Left lung (tissue), 10 donors: ENCODE results near the gene TRIM8. TPM values are rescaled to one million over a fixed set of nuclear protein-coding genes. Genes with fewer than 3 reads are reported as not detected.

ENCODE experiments used
- ATAC-seq: fragments of 200-7000 bp; cut with Tn5 transposase; one replicate; pipeline ENCODE4 v1.9.1; 2020; ENCODE audit warnings: moderate library complexity
- DNase-seq, 4 donors: peaks; one replicate each; pipeline ENCODE4 v3.0.0-alpha.2; 2013 to 2020
- H3K27ac ChIP-seq, 2 donors: fragments of 200-600 bp; sonication (generic) in 1 of 2; one replicate each; pipeline versions ENCODE4 v1.5.0 to v1.8.0; 2020 to 2021
- H3K27me3 ChIP-seq, 2 donors: fragments of 200-600 bp; sonication (generic) in 1 of 2; one replicate each; pipeline versions ENCODE4 v1.5.0 to v1.8.0; 2020 to 2021
- H3K36me3 ChIP-seq, 2 donors: fragments of 200-600 bp; sonication (generic) in 1 of 2; one replicate each; pipeline versions ENCODE4 v1.5.0 to v1.8.0; 2020 to 2021
- H3K4me1 ChIP-seq, 2 donors: fragments of 200-600 bp; one replicate each; pipeline ENCODE4 v1.8.0; 2021
- H3K4me3 ChIP-seq, 2 donors: fragments of 200-600 bp; sonication (generic) in 1 of 2; one replicate each; pipeline versions ENCODE4 v1.5.0 to v1.8.0; 2020 to 2021; ENCODE audit warnings: mild to moderate bottlenecking in 1 of 2
- H3K9me3 ChIP-seq, 2 donors: fragments of 200-600 bp; sonication (generic) in 1 of 2; one replicate each; pipeline versions ENCODE4 v1.5.0 to v1.8.0; 2020 to 2021
- intact Hi-C, 2 donors: fragments of 100-400 bp; cut with DNase I; formaldehyde crosslinking; loops; one replicate each; pipeline versions ENCODE4 v1.11.2 to v1.14.2; 2022
- polyA plus RNA-seq, 6 donors: library from polyadenylated mRNA; unstranded; fragments of 120-200 nt; gene quantifications; one replicate each; pipeline ENCODE4 v1.2.1, GENCODE V29; 2013; ENCODE audit not compliant: insufficient read length in 6 of 6
- total RNA-seq, 2 donors: library from RNA; stranded (reverse); fragmentation: NEBNext Ultra II Directional; extraction: Animal tissue kit (Norgen Biotek cat#: 25700); gene quantifications; one replicate each; pipeline ENCODE4 v1.2.1, GENCODE V29; 2021
- TF ChIP-seq, protein P1 (sequence below), 2 donors: fragments of 200-600 bp; sonication (generic) in 1 of 2; IDR thresholded peaks; one replicate each; pipeline versions ENCODE4 v1.5.0 to v1.8.0; 2021; ENCODE audit warnings: antibody characterized with exemption in 2 of 2
- donor health status: DM: no; HTN: yes; CAD: no.
- donor health status: DM: no; HTN: no; CAD: no.

Gene TRIM8
- total and polyA plus RNA-seq, 8 donors: 88.9 to 180 (median 112) TPM

DNA sequence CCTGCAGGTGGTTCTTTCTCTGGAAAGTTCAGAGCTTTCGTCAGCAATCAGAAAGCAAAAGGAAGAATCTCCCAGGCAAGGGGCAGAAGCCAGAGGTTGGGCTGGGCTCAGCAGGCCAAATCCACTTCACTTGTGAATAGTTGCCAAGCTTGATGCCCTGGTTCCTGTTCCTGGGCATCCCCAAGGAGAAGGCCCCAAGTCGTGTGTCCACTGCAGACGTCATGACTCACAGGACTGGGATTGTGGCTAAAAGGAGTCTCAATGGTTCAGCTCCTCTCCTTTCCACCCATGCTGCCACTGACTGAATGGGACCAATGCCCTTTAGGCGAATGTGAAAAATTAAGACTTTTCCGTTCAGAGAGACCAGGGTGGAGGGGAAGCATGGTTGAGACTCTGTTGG lies 38.6 kb upstream of the TRIM8 start:
- intact Hi-C loops: no loop called here
- TF ChIP-seq, protein P1, sequence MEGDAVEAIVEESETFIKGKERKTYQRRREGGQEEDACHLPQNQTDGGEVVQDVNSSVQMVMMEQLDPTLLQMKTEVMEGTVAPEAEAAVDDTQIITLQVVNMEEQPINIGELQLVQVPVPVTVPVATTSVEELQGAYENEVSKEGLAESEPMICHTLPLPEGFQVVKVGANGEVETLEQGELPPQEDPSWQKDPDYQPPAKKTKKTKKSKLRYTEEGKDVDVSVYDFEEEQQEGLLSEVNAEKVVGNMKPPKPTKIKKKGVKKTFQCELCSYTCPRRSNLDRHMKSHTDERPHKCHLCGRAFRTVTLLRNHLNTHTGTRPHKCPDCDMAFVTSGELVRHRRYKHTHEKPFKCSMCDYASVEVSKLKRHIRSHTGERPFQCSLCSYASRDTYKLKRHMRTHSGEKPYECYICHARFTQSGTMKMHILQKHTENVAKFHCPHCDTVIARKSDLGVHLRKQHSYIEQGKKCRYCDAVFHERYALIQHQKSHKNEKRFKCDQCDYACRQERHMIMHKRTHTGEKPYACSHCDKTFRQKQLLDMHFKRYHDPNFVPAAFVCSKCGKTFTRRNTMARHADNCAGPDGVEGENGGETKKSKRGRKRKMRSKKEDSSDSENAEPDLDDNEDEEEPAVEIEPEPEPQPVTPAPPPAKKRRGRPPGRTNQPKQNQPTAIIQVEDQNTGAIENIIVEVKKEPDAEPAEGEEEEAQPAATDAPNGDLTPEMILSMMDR (IDR thresholded peaks at IDR 0.05): no peak
- DNase-seq: no peak
- Histone ChIP-seq H3K27me3 (no peaks in the 10 kb centered on the region), H3K27ac (peak overlapping the region in 1 of 2 donors; percentile 35), H3K4me1 (peaks cover 10 to 26% of the 10 kb centered on the region in 2 donors), H3K9me3 (no peaks in the 10 kb centered on the region), H3K36me3 (peaks cover 0 to 23% of the 10 kb centered on the region in 2 donors), H3K4me3 (no peak overlapping the region)
- peak; percentile 53 for ATAC-seq

DNA sequence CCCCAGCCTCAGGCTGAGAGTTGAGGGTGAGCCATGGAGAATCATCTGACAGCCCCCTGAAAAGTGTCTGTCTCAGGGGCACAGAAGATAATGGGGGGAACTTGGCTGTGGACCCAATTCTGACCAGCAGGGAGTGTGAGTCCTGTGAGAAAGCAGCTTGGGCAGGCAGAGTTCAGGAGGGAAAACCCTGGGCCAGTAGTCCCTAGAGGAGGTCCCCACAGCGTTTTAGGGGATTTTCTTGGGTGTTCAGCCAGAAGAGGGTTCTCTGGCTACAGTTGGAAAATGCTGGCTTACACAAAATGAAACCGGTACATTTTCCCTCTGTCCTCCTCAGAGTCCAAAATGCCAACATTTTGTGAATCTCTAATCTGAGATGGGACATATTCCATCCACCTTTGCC lies 35.8 kb upstream of the TRIM8 start:
- peaks cover 0 to under 1% of the 10 kb centered on the region in 2 donors for H3K36me3 ChIP-seq
- H3K4me1 ChIP-seq: peaks cover 28 to 48% of the 10 kb centered on the region in 2 donors
- TF ChIP-seq, protein P1 (IDR thresholded peaks at IDR 0.05): no peak
- H3K4me3 ChIP-seq: no peak overlapping the region
- ATAC-seq (no peak), DNase-seq (no peak)
- no peaks in the 10 kb centered on the region for H3K27me3 ChIP-seq
- intact Hi-C loops: no loop called here
- H3K27ac ChIP-seq: no peak overlapping the region
- no peaks in the 10 kb centered on the region for H3K9me3 ChIP-seq

DNA sequence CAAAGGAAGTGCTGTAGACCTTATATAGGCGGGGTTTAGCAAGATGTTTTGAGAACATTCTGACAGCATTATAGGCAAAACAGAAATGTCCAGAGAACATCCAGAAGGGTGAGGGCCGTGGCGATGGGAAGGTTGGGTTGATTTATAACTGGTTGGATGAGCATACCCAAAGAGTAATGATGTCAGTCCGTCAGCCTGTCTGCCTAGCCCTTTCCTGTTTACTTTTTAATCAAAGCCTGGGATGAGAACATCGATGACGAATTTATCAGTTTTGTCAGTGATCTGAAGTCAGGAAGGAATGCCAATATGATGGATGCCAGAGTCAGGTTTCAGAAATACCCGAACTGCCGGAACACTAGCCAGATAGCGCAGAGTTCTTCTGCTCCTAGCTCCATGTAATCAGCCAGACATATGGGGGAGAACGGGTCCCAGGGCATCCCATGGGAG lies 33.8 kb upstream of the TRIM8 start:
- Histone ChIP-seq H3K27me3 (no peaks in the 10 kb centered on the region), H3K4me3 (no peak overlapping the region), H3K36me3 (peaks cover 0 to 6% of the 10 kb centered on the region in 2 donors), H3K27ac (peak overlapping the region in 1 of 2 donors; percentile 14), H3K9me3 (no peaks in the 10 kb centered on the region), H3K4me1 (peaks cover 18 to 49% of the 10 kb centered on the region in 2 donors)
- no peak for ATAC-seq
- TF ChIP-seq, protein P1 (IDR thresholded peaks at IDR 0.05): no peak
- DNase-seq: no peak
- intact Hi-C loops: no loop called here

DNA sequence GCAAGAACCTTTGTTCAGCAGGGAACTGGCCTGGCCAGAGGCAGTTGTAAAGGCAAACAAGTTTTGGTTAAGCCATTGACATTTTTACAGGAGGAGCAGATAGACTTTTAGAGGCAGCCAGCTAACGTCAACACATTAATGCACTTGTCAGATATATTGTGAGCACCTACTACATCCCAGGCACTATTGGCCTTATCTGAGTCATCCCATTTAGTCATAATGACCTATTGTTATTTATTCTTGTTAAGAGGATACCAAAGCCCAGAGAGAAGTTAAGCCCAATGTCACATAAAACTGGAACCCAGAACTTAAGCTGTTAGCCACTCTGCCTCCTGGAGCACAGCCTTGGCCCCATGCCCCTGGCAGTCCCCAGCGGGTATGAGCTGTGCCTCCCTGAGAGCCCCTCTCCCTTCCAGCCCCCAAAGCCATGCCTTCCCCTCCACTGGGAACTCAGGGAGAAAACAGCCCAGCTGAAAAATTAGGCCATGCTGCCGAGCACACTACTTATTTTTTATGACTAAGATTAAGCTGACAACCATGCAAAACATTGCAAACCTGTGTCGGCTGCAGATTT lies 32.7 kb upstream of the TRIM8 start:
- ATAC-seq: peak; percentile 6
- H3K4me3 ChIP-seq: no peak overlapping the region
- H3K27me3 ChIP-seq: no peaks in the 10 kb centered on the region
- H3K36me3 ChIP-seq: peaks cover 0 to 17% of the 10 kb centered on the region in 2 donors
- no peaks in the 10 kb centered on the region for H3K9me3 ChIP-seq
- TF ChIP-seq, protein P1 (IDR thresholded peaks at IDR 0.05): no peak
- peak overlapping the region in 1 of 2 donors; percentile 14 for H3K27ac ChIP-seq
- no peak for DNase-seq
- H3K4me1 ChIP-seq: peaks cover 18 to 49% of the 10 kb centered on the region in 2 donors
- intact Hi-C loops: no loop called here

DNA sequence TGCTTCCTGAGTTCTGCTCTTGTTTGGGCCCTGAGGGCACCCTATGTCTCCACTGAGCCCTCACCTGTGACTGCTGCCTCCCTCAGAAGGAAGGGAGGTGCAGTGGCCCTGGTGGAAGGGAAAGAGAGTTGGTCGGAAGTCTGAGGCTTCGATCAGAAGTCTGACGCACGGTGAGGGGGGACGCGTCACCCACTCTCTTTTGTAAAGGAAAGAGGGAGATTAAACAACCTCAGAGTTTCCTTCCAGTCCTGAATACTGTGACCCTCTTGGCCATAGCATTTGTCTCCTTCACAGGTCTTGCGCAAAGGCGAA lies 31.4 kb upstream of the TRIM8 start:
- TF ChIP-seq, protein P1 (IDR thresholded peaks at IDR 0.05): no peak
- Histone ChIP-seq H3K27ac (peak overlapping the region; percentile 7 to 66), H3K9me3 (no peaks in the 10 kb centered on the region), H3K4me3 (no peak overlapping the region), H3K4me1 (peaks cover 18 to 49% of the 10 kb centered on the region in 2 donors), H3K27me3 (no peaks in the 10 kb centered on the region), H3K36me3 (peaks cover 0 to 30% of the 10 kb centered on the region in 2 donors)
- DNase-seq: no peak
- no peak for ATAC-seq
- intact Hi-C loops: no loop called here
